HepG2 (cell line): ENCODE measurements around the gene KCTD15. TPM values are rescaled to one million over a fixed set of nuclear protein-coding genes. Genes with fewer than 3 reads are reported as not detected.

Experiments
- ATAC-seq: fragments of 200-7000 bp; cut with Tn5 transposase; 3 replicates; pipeline ENCODE4 v1.9.1; 2020; ENCODE audit warnings: mild to moderate bottlenecking, moderate library complexity
- BruUV-seq: library from RNA; stranded (reverse); fragments of 400-500 nt; replicated peaks from 2 replicates; lab custom pipeline; 2021; lab: Mats Ljungman, UMichigan
- CTCF ChIA-PET: fragments of 300-600 bp; formaldehyde crosslinking; extraction: SDS; loops from one replicate; lab custom pipeline; 2021; ENCODE audit warnings: low total read pairs, inconsistent platforms, low intra/inter-chr PET ratio; lab: Yijun Ruan, JAX
- POLR2A ChIA-PET: fragments of 350-600 bp; sonication (Branson Sonifier 250); formaldehyde crosslinking; loops from one replicate; lab custom pipeline; 2020; ENCODE audit warnings: antibody characterized with exemption, inconsistent platforms; lab: Yijun Ruan, JAX
- DNase-seq: peaks from one replicate; pipeline ENCODE4 v3.0.0-alpha.2; 2015; ENCODE audit warnings: low spot score
- FAIRE-seq: peaks from 3 replicates; lab custom pipeline; 2011; peaks lifted over from hg19 to GRCh38; lab: Jason Lieb, UNC
- H2AFZ ChIP-seq: one replicate; pipeline ENCODE4 v1.6.1; 2011; ENCODE audit warnings: low read length, inconsistent platforms
- H3K27ac ChIP-seq: fragments of 300-600 bp; 3 replicates; pipeline ENCODE4 v1.8.0; 2011; ENCODE audit warnings: mixed run types, mild to moderate bottlenecking, mixed read lengths, low read length, inconsistent platforms; ENCODE audit not compliant: insufficient read depth; ENCODE audit errors: extremely low read length
- H3K27me3 ChIP-seq, 2 experiments: fragments of 200-600 bp in 1 of 2; 2 replicates in 1 of 2; 3 replicates in 1 of 2; pipeline versions ENCODE4 v1.6.0 to v1.8.0; 2011; ENCODE audit warnings: low read length in 2 of 2, mild to moderate bottlenecking in 2 of 2, moderate library complexity in 2 of 2, inconsistent platforms in 1 of 2; ENCODE audit not compliant: insufficient read depth in 2 of 2, control insufficient read depth in 1 of 2
- H3K36me3 ChIP-seq, 2 experiments: fragments of 200-600 bp in 1 of 2; replicated peaks in 1 of 2; 2 replicates in 1 of 2; 3 replicates in 1 of 2; pipeline versions ENCODE4 v1.5.1 to v1.8.0; 2011; ENCODE audit warnings: low read length in 2 of 2, inconsistent platforms in 1 of 2; ENCODE audit not compliant: insufficient read depth in 2 of 2, control insufficient read depth in 1 of 2
- H3K4me1 ChIP-seq: 2 replicates; pipeline ENCODE4 v1.5.1; 2012; ENCODE audit warnings: low read length, inconsistent platforms; ENCODE audit not compliant: insufficient read depth
- H3K4me2 ChIP-seq: 2 replicates; pipeline ENCODE4 v1.6.0; 2011; ENCODE audit warnings: low read depth, low read length, inconsistent platforms
- H3K4me3 ChIP-seq, 3 experiments: fragments of 200-600 bp in 1 of 3; sonication (generic), shearing (Covaris generic) in 1 of 3; replicated peaks in 1 of 3; 2 replicates each; pipeline ENCODE4 v1.5.1; 2011 to 2016; ENCODE audit warnings: low read length in 3 of 3, inconsistent platforms in 2 of 3, low read depth in 2 of 3, mild to moderate bottlenecking in 2 of 3, control low read depth in 1 of 3, mixed read lengths in 1 of 3; ENCODE audit not compliant: insufficient read depth in 1 of 3
- H3K79me2 ChIP-seq: one replicate; pipeline ENCODE4 v1.6.1; 2011; ENCODE audit warnings: low read length, inconsistent platforms; ENCODE audit not compliant: insufficient read depth
- H3K9ac ChIP-seq: 2 replicates; pipeline ENCODE4 v1.6.0; 2011; ENCODE audit warnings: mild to moderate bottlenecking, low read depth, low read length, inconsistent platforms; ENCODE audit not compliant: insufficient read depth
- H3K9me3 ChIP-seq: 2 replicates; pipeline ENCODE4 v1.5.1; 2012; ENCODE audit warnings: mild to moderate bottlenecking, low read length
- H4K20me1 ChIP-seq: 2 replicates; pipeline ENCODE4 v1.6.0; 2011; ENCODE audit warnings: inconsistent platforms, mild to moderate bottlenecking, low read length, moderate library complexity; ENCODE audit not compliant: insufficient read depth
- AGO2 ChIP-seq: fragments of 200-400 bp; formaldehyde crosslinking; optimal IDR thresholded peaks from 2 replicates; pipeline ENCODE3; 2017; ENCODE audit warnings: mild to moderate bottlenecking, low read depth, low read length, moderate library complexity
- CC2D1A ChIP-seq: sonication (generic); formaldehyde crosslinking; IDR thresholded peaks from 2 replicates; pipeline ENCODE4 v1.8.1; 2023; ENCODE audit warnings: mild to moderate bottlenecking, missing genetic modification reagents
- MATR3 ChIP-seq: sonication (generic); formaldehyde crosslinking; IDR thresholded peaks from 2 replicates; pipeline ENCODE4 v1.4.0; 2020; ENCODE audit warnings: missing genetic modification reagents
- NFKB2 ChIP-seq: sonication (generic); formaldehyde crosslinking; IDR thresholded peaks from 2 replicates; pipeline ENCODE4 v1.4.0; 2020; ENCODE audit warnings: missing genetic modification reagents, borderline replicate concordance
- NFYB ChIP-seq: sonication (generic); formaldehyde crosslinking; IDR thresholded peaks from 2 replicates; pipeline ENCODE4 v1.4.0; 2020; ENCODE audit warnings: missing genetic modification reagents
- ONECUT2 ChIP-seq: sonication (generic); formaldehyde crosslinking; IDR thresholded peaks from 2 replicates; pipeline ENCODE4 v1.4.0; 2020; ENCODE audit warnings: missing genetic modification reagents
- SAP130 ChIP-seq: IDR thresholded peaks from 2 replicates; pipeline ENCODE4 v1.6.1; 2016; ENCODE audit warnings: low read depth
- ZNF441 ChIP-seq: sonication (generic); formaldehyde crosslinking; IDR thresholded peaks from 2 replicates; pipeline ENCODE4 v1.7.0; 2021; ENCODE audit warnings: missing genetic modification reagents, borderline replicate concordance
- ZNF484 ChIP-seq: sonication (generic); formaldehyde crosslinking; IDR thresholded peaks from 2 replicates; pipeline ENCODE4 v1.5.1; 2020; ENCODE audit warnings: mild to moderate bottlenecking, low read depth, missing genetic modification reagents, borderline replicate concordance
- ZNF512 ChIP-seq: sonication (generic); formaldehyde crosslinking; IDR thresholded peaks from 2 replicates; pipeline ENCODE4 v1.4.0; 2020; ENCODE audit warnings: mild to moderate bottlenecking, missing genetic modification reagents
- WGBS: methylation state at CpG from one replicate; pipeline ENCODE4 v1.1.6; 2017; ENCODE audit warnings: low lambda C conversion rate; 5-methylcytosine and 5-hydroxymethylcytosine counted together
- in situ Hi-C: cut with HindIII; loops from 2 replicates; pipeline ENCODE4 v1.10.0; 2017; ENCODE audit warnings: low pct_unique_long_range_greater_than_20kb; ENCODE audit not compliant: extremely low pct_ligation_motif_present
- intact Hi-C: fragments of 100-400 bp; cut with micrococcal nuclease; formaldehyde crosslinking; loops from one replicate; pipeline ENCODE4 v1.10.0; 2022; ENCODE audit not compliant: unreplicated experiment
- polyA plus RNA-seq, 8 experiments: library from polyadenylated mRNA; depleted of rRNA in 3 of 8; stranded (reverse) in 7 of 8; unstranded in 1 of 8; fragments of >200 nt; fragmentation: Illumina TruSeq in 4 of 8; extraction: Trizol in 4 of 8; gene quantifications; 2 replicates each; pipeline versions ENCODE4 v1.2.1 to v1.2.3, GENCODE V29; 2011 to 2016; ENCODE audit warnings: low read depth in 4 of 8, missing spikeins in 1 of 8, mixed read lengths in 1 of 8; ENCODE audit not compliant: insufficient read depth in 1 of 8
- total RNA-seq, 5 experiments: library from RNA; depleted of rRNA; stranded (reverse); fragments of >200 nt; fragmentation: Illumina TruSeq; extraction: Trizol; gene quantifications; 2 replicates each; pipeline ENCODE4 v1.2.3, GENCODE V29; 2016; ENCODE audit warnings: low read depth in 1 of 5

KCTD15 gene
- total and polyA plus RNA-seq, 2 of the 13 experiments (the other 11 are each of a cell fraction or from before 2014, with no cell fraction given) = 13.2 to 16.7 TPM

GRCh38 chr19:33797802-33798671 is 1.4 kb downstream of the KCTD15 start:
- no peak for FAIRE-seq

GRCh38 chr19:33798681-33799111 is 2.0 kb downstream of the KCTD15 start:
- WGBS = 98% methylated on average over 12 of the region's 12 CpGs
- no TSS peak for BruUV-seq

More at GRCh38 chr19:33797802-33798671, 1.4 kb downstream of the KCTD15 start:
- peaks cover 17% of the 10 kb centered on the region for H3K4me1 ChIP-seq
- no peak overlapping the region for H2AFZ ChIP-seq
- in situ Hi-C loops = no loop called here
- ChIA-PET POLR2A (interaction anchor here (1.1 kb wide), 1 partner anchor 15 kb away, joined by 3 read pairs; no protein-coding TSS in a partner anchor), CTCF (no interaction called here)
- DNase-seq (no peak), ATAC-seq (no peak)
- H3K27me3 ChIP-seq = peaks cover 0 to 5% of the 10 kb centered on the region in 2 experiments; a peak in 1 of 5 replicates
- TF ChIP-seq SAP130 (CRISPR knock-in tag) (no peak), AGO2 (peak; percentile 58)
- no TSS peak for BruUV-seq
- no peaks in the 10 kb centered on the region for H3K9me3 ChIP-seq
- intact Hi-C loops = no loop called here
- H3K79me2 ChIP-seq = no peaks in the 10 kb centered on the region
- H3K9ac ChIP-seq = no peak overlapping the region
- peak overlapping the region; percentile 69; the same call in 1 of the 2 replicates for H3K4me2 ChIP-seq
- H3K4me3 ChIP-seq = peak overlapping the region in 1 of 3 experiments; percentile 89; a peak in 1 of 6 replicates
- 97% methylated on average over 59 of the region's 61 CpGs for WGBS
- no peaks in the 10 kb centered on the region for H4K20me1 ChIP-seq
- peaks cover 6 to 28% of the 10 kb centered on the region in 2 experiments for H3K36me3 ChIP-seq
- no peak overlapping the region for H3K27ac ChIP-seq

More at GRCh38 chr19:33798681-33799111, 2.0 kb downstream of the KCTD15 start:
- Histone ChIP-seq H3K79me2 (no peaks in the 10 kb centered on the region), H3K4me3 (no peak overlapping the region), H3K27me3 (0 out of 5 replicates have a peak, but pooled peaks cover 0 to 4% of the 10 kb centered on the region in 2 experiments), H3K4me2 (no peak overlapping the region), H3K9me3 (no peaks in the 10 kb centered on the region), H3K36me3 (peaks cover 6 to 31% of the 10 kb centered on the region in 2 experiments), H3K9ac (no peak overlapping the region), H4K20me1 (no peaks in the 10 kb centered on the region), H2AFZ (no peak overlapping the region), H3K4me1 (peaks cover 24% of the 10 kb centered on the region), H3K27ac (no peak overlapping the region)
- ATAC-seq = no peak
- in situ Hi-C loops = no loop called here
- ChIA-PET POLR2A (no interaction called here), CTCF (no interaction called here)
- FAIRE-seq = no peak
- no peak for DNase-seq
- no peak for TF ChIP-seq NFYB
- no peak for TF ChIP-seq ONECUT2 (CRISPR knock-in tag)
- no peak for TF ChIP-seq AGO2
- no peak for TF ChIP-seq ZNF512 (CRISPR knock-in tag)
- no peak for TF ChIP-seq MATR3 (CRISPR knock-in tag)
- TF ChIP-seq ZNF484 = no peak
- no peak for TF ChIP-seq ZNF441 (CRISPR knock-in tag)
- no peak for TF ChIP-seq CC2D1A (CRISPR knock-in tag)
- TF ChIP-seq NFKB2 = no peak
- intact Hi-C loops = no loop called here
